ENCODE measurements around the gene RSBN1L.

GRCh38 chr7:77665161-77665560, 31.1 kb upstream of the RSBN1L start:
- no peak for TF ChIP-seq ZFX (IDR thresholded peaks at IDR 0.05)
- TF ChIP-seq, protein P1, sequence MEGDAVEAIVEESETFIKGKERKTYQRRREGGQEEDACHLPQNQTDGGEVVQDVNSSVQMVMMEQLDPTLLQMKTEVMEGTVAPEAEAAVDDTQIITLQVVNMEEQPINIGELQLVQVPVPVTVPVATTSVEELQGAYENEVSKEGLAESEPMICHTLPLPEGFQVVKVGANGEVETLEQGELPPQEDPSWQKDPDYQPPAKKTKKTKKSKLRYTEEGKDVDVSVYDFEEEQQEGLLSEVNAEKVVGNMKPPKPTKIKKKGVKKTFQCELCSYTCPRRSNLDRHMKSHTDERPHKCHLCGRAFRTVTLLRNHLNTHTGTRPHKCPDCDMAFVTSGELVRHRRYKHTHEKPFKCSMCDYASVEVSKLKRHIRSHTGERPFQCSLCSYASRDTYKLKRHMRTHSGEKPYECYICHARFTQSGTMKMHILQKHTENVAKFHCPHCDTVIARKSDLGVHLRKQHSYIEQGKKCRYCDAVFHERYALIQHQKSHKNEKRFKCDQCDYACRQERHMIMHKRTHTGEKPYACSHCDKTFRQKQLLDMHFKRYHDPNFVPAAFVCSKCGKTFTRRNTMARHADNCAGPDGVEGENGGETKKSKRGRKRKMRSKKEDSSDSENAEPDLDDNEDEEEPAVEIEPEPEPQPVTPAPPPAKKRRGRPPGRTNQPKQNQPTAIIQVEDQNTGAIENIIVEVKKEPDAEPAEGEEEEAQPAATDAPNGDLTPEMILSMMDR (conservative IDR thresholded peaks at IDR 0.05): no peak
